CD4-positive, alpha-beta T cell treated with Interleukin-17A for 1 hour (primary cell): Measurements from ENCODE around the gene CHMP6.

Experiments
- DNase-seq: peaks from one replicate; pipeline ENCODE4 v3.0.0-alpha.2; 2020

Gene CHMP6

DNA sequence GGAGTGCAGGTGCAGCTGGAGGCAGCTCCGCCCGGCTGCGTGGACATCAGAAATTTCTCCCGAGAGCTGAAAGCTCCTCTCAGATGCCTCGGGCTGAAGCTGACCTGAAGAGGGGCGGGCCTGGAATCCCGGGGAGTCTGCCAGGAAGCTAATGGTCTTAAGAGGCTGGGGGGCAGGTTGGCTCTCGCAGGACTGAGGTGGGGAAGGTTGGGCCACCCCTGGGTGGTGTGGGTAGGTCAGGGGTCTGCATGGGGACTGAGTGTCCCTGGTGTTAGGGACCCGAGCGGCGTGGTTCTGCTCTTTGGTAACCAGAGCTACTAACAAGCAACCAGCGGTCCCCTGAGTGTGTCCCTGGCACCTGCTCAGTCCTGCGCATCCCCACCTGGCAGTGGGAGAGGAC is 3.5 kb downstream of the CHMP6 start:
- no peak for DNase-seq

DNA sequence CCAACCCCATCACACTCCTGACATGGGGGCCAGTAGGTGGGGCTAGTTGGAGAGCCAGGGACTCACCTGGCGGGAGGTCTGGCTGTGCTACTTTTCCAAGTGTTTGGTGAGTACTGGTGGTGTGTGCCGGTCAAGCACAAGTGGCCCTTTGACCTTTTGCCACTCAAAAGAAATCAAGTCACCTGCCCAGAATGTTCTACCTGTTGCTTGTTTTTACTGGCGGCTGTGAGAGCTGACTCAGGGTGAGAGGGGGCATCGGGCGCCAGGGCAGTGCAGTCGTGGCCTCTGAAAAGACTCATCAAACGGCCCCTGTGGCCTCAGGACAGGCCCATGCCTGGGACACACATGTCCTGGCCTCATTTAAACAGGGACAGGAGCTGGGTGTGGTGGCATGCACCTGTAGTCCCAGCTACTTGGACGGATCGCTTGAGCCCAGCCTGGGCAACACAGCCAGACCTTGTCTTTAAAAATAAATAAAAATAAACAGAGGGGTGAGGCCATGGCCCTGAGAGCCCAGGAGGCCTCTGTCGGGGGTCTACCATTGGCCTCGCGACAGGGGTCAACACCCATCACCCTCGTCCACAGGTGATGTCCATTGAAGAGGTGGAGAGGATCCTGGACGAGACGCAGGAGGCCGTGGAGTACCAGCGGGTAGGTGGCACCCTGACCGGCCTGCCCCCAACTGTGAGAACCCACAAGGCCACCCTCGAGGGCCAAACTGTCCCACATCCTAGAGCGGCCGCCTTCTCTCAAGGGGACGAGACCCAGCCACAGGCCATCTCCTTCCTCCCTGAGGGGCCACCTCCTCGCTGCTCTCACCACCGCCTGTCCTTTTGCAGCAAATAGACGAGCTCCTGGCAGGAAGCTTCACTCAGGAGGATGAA is 5.0 kb downstream of the CHMP6 start:
- DNase-seq, result no peak

- no peak for DNase-seq
These were observed 5.9 kb downstream of the CHMP6 start for GRCh38 chr17:80997424-80998117.

- no peak for DNase-seq
These were observed 6.6 kb downstream of the CHMP6 start for GRCh38 chr17:80998118-80998747.

DNA sequence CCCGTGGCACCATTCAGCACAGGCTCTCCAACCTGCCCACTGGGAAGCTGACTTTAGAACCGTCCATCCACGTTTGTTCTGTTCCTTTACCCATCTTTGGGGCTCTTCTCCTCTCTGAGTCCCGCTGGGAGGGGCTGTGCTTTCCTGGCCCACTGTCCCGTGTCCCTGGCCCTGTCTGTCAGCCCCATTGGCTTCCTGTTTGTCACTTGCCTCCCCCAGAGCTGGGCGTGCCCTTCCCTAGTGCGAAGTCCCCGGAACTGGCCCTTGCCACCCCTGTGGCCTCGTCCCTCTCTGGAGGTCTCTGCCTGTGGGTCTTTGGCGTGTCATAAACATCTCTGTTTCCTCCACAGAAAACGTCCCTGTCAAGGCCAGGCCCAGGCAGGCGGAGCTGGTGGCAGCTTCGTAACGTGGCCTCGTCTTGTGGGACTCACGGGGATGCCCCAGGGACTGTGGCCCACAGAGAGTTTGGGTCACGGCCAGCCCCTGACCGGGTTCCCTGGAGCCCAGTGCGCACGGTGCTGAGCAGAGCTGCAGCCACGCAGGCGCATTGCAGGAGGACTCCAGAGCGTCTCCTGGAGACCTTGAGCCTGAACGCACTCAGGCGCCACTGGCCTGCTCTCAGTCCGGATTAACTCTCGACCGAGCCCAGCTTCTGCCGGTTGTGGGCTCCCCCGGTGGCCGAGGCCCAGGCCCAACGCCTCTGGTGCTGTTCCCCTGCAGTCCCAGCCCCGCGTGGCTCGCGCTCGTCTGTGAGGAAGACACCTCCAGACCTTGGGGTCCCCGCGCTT is 7.3 kb downstream of the CHMP6 start:
- DNase-seq, result no peak

DNA sequence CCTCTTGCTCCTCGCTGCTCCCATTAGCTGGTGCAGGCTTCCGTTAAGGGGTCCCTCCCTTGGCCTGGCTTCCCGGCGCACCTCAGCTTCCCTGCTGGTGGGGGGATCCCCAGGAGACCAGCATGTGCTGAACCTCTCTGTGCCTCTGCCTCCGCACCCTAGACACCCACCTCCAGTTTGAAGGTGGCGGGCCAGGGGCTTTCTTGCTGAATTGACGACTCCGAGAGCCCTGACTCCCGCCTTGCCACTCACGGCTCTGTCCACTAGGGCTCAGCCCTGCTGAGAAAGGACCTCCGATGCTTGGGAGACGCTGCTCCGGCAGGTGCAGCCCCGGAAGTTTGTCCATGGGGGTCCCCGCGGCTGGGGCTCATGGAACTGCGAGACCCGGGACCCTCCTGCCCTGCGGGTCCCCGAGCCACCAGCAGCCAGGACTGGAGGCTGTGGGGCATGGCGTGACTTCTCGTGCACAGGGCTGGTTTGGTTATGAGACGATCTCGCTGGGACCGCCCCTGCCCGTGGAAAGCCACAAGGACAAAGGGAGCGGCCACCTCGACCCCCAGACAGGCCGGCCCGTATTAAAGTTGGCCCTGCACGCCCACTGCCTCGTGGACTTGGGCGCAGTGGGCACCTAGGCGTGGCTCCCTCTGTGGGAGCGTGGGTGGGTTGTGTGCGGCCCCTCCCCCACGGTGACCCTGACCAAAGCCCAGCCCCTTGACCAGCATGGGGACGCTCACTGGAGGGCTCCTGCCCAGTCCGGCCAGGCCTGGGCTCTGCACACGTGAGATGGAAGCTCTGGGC is 8.1 kb downstream of the CHMP6 start:
- DNase-seq, result no peak

- no peak for DNase-seq
These were observed 8.6 kb downstream of the CHMP6 start for GRCh38 chr17:81000334-81000630.

DNA sequence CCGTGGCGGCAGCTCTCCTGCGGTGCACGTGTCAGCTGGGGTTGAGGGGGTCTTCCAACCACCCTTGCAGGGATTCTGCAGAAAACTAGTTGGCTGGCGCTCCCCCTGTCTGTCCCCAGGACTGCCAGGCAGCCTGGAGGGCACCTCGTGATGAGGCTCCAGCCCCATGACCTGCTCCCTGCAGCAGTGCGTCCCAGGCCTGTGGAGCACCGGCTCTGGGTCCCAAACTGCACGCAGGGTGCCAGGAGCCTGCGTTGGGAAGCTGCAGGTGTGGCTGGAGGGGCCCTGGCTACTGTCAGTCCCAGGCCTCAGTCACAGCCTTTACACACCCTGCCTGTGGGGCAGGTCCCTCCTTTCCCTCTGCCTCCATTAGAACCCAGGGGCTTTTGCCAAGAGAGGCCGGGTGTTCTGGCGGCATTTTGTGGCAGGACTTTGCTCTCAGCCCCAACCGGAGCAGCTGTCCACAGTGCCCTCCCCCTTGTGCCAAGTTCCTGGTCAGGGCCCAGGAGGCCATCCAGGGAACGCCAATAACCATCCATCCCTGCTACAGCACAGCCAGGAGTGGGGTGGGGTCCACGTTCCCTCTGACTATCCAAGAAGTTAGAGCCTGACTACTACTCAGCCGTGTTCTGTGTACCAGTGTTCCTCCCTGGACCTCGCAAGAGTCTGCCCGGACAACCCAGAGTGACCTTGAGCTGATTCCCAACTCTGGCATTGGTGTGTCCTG is 9.2 kb downstream of the CHMP6 start:
- DNase-seq, result no peak

DNA sequence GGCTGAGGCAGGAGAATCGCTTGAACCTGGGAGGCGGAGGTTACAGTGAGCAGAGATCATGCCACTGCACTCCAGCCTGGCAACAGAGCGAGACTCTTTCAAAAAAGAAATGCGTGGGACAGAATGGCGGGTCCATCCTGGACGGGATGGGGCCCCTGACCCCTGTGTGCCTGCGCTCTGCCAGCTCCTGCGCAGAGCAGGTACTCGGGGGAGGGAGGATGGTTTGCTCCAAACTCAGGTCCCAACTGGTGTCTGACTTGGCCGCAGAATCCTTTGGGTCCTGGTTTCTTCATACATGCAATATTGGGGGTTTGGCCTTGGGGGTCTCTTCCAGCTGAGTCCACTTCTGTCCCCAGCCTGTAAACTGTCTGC is 10.4 kb downstream of the CHMP6 start:
- no peak for DNase-seq

DNA sequence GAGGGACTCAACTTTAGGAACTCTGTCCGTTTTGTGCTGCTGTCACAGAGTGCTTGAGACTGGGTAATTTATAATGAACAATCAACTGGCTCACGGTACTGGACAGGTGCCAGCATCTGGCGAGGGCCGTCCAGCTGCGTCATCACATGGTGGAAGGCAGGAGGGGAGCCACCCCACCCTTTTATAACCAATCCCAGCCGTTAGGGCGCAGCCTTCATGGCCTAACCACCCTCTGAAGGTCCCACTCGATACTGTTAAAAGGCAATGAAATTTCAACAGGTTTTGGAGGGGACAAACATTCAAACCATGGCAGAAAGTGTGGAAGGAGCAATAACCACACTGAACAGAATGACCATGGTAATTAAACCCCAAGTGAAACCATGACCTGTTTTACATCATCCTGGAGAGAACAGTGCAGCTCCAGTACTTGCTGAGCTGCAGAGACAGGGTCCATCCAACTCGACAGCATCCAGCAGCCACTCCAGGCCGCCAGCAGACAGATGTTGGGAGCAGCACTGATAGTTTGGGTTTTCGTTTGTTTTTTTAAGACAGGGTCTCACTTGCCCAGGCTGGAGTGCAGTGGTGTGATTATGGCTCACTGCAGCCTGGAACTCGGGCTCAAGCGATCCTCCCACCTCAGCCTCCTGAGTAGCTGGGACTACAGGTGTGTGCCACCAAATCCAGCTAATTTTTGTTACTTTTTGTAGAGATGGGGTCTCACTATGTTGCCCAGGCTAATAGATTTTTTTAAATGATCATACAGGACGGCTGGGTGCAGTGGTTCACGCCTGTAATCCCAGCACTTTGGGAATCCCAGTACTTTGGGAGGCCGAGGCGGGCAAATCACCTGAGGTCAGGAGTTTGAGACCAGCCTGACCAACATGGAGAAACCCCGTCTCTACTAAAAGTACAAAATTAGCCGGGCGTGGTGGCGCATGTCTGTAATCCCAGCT is 11.0 kb downstream of the CHMP6 start:
- no peak for DNase-seq

GRCh38 chr17:81003711-81004475 is 12.3 kb downstream of the CHMP6 start:
- DNase-seq, result no peak

- no peak for DNase-seq
These were observed 15.2 kb downstream of the CHMP6 start for GRCh38 chr17:81006891-81007290.

DNA sequence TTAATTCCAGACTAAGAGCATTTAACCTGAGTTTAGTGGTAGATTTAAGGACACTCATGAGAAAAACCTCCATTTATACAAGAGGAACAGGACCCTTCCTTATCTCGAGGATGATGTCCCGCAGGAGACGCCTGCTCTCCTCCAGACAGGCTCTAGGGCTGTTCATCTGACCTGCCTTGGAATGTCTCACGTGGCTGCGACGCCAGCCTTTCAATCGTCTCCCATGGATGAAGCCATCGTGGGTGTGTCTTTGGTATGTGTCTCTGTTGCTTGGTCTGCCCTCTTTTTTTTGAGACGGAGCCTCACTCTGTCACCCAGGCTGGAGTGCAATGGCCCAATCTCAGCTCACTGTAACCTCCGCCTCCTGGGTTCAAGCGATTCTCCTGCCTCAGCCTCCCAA is 16.5 kb downstream of the CHMP6 start:
- DNase-seq, result no peak

- DNase-seq, result no peak
These were observed 17.5 kb downstream of the CHMP6 start for GRCh38 chr17:81009136-81009535.

GRCh38 chr17:81010935-81011334 is 19.3 kb downstream of the CHMP6 start:
- no peak for DNase-seq

DNA sequence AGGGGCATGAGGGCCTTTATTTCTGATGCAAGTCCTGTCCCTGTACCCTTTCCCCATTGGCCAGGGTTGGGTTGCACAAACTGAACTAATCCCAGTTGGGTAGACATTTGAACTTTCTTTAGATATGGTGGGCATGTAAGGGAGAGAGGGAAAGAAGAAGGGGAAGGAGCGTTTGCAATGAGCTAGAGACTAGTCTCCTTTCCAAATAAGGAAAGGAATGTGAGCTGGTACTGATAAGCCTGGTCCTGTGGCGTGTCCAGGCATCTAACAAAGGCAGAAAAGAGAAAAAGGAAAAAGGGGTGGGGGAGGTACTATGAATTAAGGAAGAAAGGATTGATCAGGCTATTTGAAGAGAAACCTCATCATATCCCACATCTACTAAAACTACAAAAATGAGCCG is 20.3 kb downstream of the CHMP6 start:
- DNase-seq, result no peak

GRCh38 chr17:81012574-81013447 is 21.2 kb downstream of the CHMP6 start:
- DNase-seq, result no peak

DNA sequence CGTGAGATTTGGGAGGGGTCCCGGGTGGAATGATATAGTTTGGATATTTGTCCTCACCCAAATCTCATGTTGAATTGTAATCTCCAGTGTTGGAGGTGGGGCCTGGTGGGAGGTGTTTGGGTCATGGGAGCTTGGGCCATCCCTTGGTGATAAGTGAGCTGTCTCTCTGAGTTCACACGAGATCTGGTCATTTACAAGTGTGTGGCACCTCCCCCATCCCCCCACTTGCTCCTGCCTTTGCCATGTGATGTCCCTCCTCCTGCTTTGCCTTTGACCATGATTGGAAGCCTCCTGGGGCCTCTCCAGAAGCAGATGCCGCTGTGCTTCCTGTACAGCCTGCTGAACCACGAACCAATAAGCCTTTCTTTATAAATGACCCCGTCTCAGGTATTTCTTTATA is 22.0 kb downstream of the CHMP6 start:
- no peak for DNase-seq

DNA sequence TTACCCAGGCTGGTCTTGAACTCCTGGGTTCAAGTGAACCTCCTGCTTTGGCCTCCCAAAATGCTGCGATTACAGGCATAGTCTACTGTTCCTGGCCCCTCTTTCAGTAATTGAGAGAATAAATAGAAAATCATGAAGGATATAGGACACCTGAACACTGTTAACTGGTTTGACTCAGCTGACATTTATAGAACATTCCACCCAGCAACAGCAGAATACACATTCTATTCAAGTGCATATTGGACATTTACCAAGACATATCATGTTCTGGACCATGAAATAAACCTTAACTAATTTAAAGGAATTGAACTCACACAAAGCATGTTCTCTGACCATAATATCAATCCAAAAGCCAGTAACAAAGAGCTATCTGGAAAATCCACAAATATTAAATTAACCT is 23.5 kb downstream of the CHMP6 start:
- no peak for DNase-seq
